Stimulated activated memory B cell treated with anti-CD40 and anti-IgM and Interleukin-4, amounts not matched to agents 10 μg/mL and 1 μg/mL and 100 μg/mL, for 72 hours (primary cell): ENCODE data around the gene PDE1C.
A peak's percentile ranks its signal among the peaks of the same experiment; 100 is the strongest.

ENCODE experiments used
- ATAC-seq: fragments of 150-1000 bp; cut with Tn5 transposase; 2 replicates; pipeline ENCODE4 v1.10.0; 2021
- H3K27ac Mint-ChIP-seq: one replicate; pipeline ENCODE4 v1.8.0; 2022; ENCODE audit warnings: mild to moderate bottlenecking, mixed read lengths
- H3K27me3 Mint-ChIP-seq: one replicate; pipeline ENCODE4 v1.8.0; 2022; ENCODE audit warnings: mixed read lengths
- H3K36me3 Mint-ChIP-seq: one replicate; pipeline ENCODE4 v1.8.0; 2022; ENCODE audit warnings: mixed read lengths
- H3K4me1 Mint-ChIP-seq: one replicate; pipeline ENCODE4 v1.8.0; 2022; ENCODE audit warnings: mixed read lengths
- H3K4me3 Mint-ChIP-seq: one replicate; pipeline ENCODE4 v1.8.0; 2022; ENCODE audit warnings: mild to moderate bottlenecking, moderate library complexity, mixed read lengths
- H3K9me3 Mint-ChIP-seq: one replicate; pipeline ENCODE4 v1.8.0; 2022; ENCODE audit warnings: mixed read lengths

The PDE1C gene

DNA sequence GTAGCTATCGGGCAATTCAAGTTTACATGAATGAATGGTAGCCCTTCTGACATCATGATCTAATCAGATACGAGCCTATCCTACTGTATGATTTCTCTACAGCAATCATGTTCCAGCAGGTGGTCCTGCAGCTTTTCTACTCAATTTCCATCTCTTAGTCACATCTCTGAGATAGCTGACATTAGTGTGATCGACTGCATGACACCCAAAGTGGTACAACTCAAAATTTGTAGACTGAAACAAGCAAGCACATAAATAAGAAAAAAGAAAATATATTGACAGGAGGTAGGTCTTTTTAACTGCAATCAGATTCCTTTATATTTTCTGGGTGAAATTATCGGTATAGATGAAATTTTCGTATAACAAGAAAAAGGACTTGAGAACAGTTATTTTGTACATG, 251.2 kb downstream of the PDE1C start:
- no peaks in the 10 kb centered on the region for H3K27me3 Mint-ChIP-seq
- H3K36me3 Mint-ChIP-seq = no peaks in the 10 kb centered on the region
- H3K4me3 Mint-ChIP-seq = no peak overlapping the region
- H3K27ac Mint-ChIP-seq = no peak overlapping the region
- H3K9me3 Mint-ChIP-seq = peaks cover 3% of the 10 kb centered on the region
- ATAC-seq = no peak
- no peaks in the 10 kb centered on the region for H3K4me1 Mint-ChIP-seq

DNA sequence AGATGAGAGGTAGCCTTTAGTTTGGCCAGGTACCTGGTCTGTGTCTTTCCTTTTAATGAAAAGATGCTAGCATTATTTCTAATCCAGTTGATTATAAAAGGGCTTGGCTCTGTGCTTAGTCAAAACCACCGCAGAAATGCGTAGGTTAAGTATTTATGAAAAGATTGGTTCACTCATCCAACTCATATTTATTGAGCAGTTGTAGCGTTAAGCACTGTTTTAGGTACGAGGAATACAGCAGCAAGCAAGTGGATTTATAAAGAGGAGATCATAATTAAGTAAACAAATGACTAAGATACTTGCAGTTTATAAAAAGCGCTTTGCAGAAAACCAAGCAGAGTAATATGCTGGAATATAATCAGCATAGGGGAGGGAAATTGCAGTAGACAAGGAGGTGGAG, 253.4 kb downstream of the PDE1C start:
- no peak for ATAC-seq
- no peak overlapping the region for H3K4me3 Mint-ChIP-seq
- no peaks in the 10 kb centered on the region for H3K9me3 Mint-ChIP-seq
- no peak overlapping the region for H3K27ac Mint-ChIP-seq
- H3K4me1 Mint-ChIP-seq = peaks cover under 1% of the 10 kb centered on the region
- no peaks in the 10 kb centered on the region for H3K36me3 Mint-ChIP-seq
- H3K27me3 Mint-ChIP-seq = no peaks in the 10 kb centered on the region

DNA sequence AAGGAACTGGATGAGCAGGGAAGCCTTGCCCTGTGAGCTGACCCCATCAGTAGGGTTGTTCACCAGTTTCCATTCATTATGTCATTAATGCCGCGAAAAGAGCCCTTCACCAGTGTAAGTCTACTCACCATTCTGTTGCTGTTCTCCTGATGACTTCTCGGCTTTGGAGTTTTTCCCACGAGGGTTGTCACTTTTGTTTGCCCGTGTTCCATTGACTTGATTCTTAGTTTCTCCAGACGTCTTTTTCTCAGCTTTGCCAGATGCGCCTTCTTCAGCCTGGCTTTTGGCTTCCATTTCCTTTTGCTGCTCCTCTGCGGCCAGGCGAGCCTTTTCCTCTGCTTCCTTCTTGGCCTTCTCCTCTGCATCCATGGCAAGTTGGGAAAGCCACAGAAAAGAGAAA, 254.4 kb downstream of the PDE1C start:
- H3K27me3 Mint-ChIP-seq = no peaks in the 10 kb centered on the region
- no peaks in the 10 kb centered on the region for H3K36me3 Mint-ChIP-seq
- ATAC-seq = no peak
- H3K9me3 Mint-ChIP-seq = no peaks in the 10 kb centered on the region
- H3K4me1 Mint-ChIP-seq = peaks cover 5% of the 10 kb centered on the region
- no peak overlapping the region for H3K4me3 Mint-ChIP-seq
- no peak overlapping the region for H3K27ac Mint-ChIP-seq

DNA sequence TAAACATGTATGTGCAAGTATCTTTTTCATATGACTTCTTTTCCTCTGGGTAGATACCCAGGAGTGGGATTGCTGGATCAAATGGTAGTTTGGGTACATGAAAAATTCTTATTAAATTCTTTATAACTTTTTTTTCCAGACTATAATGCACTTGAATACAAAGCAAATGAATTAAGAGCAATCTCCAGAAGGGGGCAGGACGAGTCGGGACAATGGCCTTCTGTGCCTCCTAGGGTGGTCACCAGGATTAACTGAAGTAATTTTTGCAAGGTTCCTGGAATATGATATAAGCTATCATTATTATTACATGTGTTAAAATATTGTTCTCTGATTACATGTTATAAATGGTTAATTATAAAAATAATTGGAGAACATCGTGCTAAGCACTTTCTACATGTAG, 256.0 kb downstream of the PDE1C start:
- Mint-ChIP-seq H3K27ac (no peak overlapping the region), H3K36me3 (no peaks in the 10 kb centered on the region), H3K9me3 (no peaks in the 10 kb centered on the region), H3K27me3 (no peaks in the 10 kb centered on the region), H3K4me1 (peaks cover 5% of the 10 kb centered on the region), H3K4me3 (no peak overlapping the region)
- no peak for ATAC-seq

DNA sequence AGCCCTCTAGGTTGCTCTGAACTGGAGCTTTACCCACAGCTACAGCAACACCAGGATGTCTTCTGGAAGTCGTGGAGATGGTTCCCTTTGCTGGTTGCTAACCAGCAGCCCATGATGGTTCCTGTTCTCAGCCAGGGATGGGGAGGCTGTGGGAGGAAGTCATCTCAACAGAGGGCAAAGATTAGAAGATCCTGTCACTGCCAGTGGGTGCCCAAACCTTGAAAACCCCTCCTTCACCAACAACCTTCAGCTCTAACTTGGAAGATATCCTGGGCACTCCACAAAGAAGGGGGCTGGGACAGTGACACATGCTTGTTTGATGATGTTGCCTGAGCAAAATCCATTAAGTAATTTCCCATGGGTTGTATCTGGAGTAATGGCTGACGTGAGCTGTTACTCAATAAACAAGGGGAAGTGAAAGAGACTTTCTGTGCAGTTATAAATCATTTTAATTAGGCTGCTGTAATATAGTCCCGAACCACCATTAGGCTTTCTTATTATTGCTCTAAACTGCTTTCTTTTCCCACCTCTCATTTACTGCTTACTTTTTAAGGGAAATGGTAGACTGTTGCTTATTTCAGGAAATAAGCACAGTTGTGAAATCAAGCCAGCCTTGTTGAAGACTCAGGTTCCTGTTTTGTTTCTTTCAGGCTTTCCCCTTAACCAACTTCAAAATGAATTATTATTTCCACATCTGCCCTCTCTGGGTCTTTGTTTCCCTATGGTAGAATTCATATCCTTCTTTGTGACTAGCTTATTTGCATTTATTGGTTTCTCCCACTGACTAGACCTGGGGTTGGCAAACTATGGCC, 258.4 kb downstream of the PDE1C start:
- Mint-ChIP-seq H3K4me1 (peaks cover 5% of the 10 kb centered on the region), H3K9me3 (no peaks in the 10 kb centered on the region), H3K27ac (no peak overlapping the region), H3K27me3 (no peaks in the 10 kb centered on the region), H3K36me3 (no peaks in the 10 kb centered on the region), H3K4me3 (no peak overlapping the region)
- ATAC-seq = no peak

DNA sequence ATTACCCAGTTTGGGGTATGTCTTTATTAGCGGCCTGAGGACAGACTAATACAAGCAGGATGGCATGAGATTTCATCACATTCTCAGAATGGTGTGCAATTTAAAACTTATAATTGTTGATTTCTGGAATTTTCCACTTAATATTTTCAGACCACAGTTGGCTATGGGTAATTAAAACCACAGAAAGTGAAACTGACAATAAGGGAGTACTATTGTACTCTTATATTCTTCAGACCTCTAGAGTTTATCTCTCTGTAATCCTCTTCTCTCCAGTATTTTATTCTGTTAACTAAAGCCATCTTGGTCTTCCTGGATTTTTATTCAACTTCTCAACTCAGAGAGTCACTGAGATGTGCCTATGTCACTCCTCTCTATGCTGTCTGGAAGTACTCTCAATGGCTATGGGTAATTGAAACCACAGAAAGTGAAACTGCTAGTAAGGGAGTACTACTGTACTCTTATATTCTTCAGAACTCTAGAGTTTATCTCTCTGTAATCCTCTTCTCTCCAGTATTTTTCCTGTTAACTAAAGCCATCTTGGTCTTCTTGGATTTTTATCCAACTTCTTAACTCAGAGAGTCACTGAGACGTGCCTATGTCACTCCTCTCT, 264.9 kb downstream of the PDE1C start:
- Mint-ChIP-seq H3K9me3 (peaks cover 9% of the 10 kb centered on the region), H3K4me3 (no peak overlapping the region), H3K27ac (no peak overlapping the region), H3K36me3 (no peaks in the 10 kb centered on the region), H3K27me3 (no peaks in the 10 kb centered on the region), H3K4me1 (no peaks in the 10 kb centered on the region)
- no peak for ATAC-seq

DNA sequence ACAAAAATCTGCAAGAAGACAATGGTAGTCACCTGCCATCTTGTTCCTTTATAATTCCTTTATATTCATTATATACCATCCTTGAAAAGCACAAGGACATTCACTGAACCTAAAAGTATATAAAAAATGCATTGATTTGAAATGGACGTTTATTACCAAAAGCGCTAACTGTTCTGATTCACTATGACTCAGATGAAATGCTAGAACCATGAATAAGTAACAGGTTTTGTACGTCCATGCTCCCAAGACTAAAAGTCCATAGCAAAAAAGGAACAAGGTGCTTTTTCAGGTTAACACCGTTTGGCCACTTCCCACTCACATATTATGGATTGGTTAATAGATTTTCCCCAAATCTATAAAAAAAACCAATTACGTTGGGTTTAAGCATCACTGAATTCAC, 273.8 kb downstream of the PDE1C start:
- Mint-ChIP-seq H3K4me3 (no peak overlapping the region), H3K27ac (no peak overlapping the region), H3K27me3 (no peaks in the 10 kb centered on the region), H3K36me3 (no peaks in the 10 kb centered on the region), H3K9me3 (no peaks in the 10 kb centered on the region), H3K4me1 (no peaks in the 10 kb centered on the region)
- no peak for ATAC-seq

DNA sequence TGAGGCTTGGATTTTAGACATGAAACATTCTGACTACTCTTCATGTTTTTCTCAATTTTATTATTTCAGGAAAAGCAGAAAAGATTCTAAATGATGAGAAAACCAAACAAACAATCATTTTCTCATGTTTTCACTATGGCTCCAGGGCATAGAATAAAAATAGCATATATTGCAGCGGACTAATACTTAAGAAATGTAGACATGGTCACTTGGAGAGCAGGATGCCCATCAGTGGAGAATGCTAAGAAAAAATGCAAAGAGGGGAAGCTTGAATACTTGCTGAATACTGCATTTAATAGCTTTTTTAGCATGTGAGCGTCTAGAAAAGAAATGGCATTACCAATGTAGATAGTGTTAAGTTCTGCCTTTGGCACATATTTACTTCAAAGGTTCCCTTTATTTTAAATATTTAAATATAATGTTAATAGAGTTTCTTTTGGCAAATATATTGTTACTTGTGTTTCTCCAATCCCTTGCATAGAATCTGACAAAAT, 275.3 kb downstream of the PDE1C start:
- H3K9me3 Mint-ChIP-seq = no peaks in the 10 kb centered on the region
- H3K4me3 Mint-ChIP-seq = no peak overlapping the region
- ATAC-seq = no peak
- no peak overlapping the region for H3K27ac Mint-ChIP-seq
- H3K36me3 Mint-ChIP-seq = no peaks in the 10 kb centered on the region
- H3K27me3 Mint-ChIP-seq = no peaks in the 10 kb centered on the region
- no peaks in the 10 kb centered on the region for H3K4me1 Mint-ChIP-seq

DNA sequence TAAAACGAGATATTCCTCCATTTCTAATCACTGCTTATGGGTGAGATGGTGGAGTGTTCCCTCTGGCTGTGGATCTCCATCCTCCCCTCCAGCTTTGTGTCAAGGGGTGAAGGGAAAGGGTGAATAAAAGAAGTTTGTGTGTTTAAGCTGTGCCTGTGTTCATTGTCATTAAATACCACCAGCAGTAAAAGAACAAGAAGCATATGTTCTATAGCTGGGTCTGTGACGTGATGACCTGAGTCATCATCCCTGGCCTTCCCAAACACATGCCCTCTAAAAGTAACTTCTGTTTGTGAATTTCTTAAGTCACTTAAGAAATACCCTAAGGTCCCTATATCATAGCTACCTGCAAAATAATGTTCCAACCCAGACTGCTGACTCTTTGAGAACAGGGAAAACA, 278.3 kb downstream of the PDE1C start:
- no peaks in the 10 kb centered on the region for H3K36me3 Mint-ChIP-seq
- no peak for ATAC-seq
- no peak overlapping the region for H3K4me3 Mint-ChIP-seq
- H3K27me3 Mint-ChIP-seq = peaks cover 10% of the 10 kb centered on the region
- no peaks in the 10 kb centered on the region for H3K4me1 Mint-ChIP-seq
- no peak overlapping the region for H3K27ac Mint-ChIP-seq
- H3K9me3 Mint-ChIP-seq = no peaks in the 10 kb centered on the region

DNA sequence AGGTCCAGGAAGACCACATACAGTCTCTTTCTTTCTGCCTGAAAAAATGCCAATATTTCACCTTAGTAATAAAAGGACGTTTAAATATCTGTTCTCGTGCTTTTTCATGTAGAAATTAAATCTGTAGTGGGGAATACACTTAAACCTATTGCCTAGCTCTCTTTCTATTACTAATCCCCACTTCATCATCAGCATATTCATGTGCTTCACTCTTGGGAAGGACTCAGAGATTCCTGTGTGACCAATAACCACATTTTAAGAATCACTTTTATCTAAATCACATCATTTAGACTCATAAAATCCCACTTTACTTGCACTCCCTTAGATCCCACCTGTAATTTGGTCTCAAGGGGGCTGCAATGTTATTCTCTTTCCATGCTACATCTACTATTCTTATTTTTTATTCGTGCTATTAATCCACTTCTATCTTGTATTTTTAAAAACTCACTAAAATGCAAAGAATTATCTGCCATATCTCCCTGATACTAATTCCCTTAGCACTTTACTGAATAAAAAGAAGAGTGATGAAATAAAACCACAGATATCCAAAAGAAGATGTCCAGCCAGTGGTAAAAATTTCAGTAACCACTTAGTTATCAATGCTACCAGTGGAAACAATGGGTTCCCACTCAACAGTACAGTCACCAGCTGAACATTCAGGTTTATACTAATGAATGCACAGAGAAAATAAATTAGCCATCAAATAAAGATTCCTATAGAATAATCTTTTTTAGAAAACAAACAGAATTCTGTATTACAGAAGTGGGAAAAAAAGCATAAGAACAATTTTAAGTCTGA, 281.1 kb downstream of the PDE1C start:
- H3K36me3 Mint-ChIP-seq = no peaks in the 10 kb centered on the region
- H3K27ac Mint-ChIP-seq = no peak overlapping the region
- H3K4me1 Mint-ChIP-seq = no peaks in the 10 kb centered on the region
- ATAC-seq = no peak
- no peak overlapping the region for H3K4me3 Mint-ChIP-seq
- H3K27me3 Mint-ChIP-seq = peaks cover 10% of the 10 kb centered on the region
- H3K9me3 Mint-ChIP-seq = no peaks in the 10 kb centered on the region

DNA sequence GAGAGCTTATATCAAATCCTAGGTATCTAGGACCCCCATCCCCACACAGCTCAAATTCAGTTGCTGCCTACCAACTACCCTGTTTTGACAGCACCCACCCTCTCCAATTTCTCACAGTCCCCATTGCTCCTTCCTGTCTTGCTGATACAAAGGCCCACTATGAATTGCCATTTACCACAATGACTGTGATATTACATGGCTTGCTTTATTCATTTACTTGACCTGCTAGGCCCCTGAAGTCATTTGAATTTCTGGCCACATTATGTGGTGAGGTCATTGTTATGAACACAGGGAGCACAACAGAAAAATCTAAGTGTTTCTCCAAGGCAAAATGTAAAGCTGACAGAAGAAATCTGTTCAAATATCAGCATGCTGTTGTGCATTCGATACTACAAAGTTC, 281.8 kb downstream of the PDE1C start:
- no peak overlapping the region for H3K27ac Mint-ChIP-seq
- no peaks in the 10 kb centered on the region for H3K9me3 Mint-ChIP-seq
- H3K4me1 Mint-ChIP-seq = no peaks in the 10 kb centered on the region
- H3K36me3 Mint-ChIP-seq = no peaks in the 10 kb centered on the region
- no peak for ATAC-seq
- no peak overlapping the region for H3K4me3 Mint-ChIP-seq
- peaks cover 10% of the 10 kb centered on the region for H3K27me3 Mint-ChIP-seq

DNA sequence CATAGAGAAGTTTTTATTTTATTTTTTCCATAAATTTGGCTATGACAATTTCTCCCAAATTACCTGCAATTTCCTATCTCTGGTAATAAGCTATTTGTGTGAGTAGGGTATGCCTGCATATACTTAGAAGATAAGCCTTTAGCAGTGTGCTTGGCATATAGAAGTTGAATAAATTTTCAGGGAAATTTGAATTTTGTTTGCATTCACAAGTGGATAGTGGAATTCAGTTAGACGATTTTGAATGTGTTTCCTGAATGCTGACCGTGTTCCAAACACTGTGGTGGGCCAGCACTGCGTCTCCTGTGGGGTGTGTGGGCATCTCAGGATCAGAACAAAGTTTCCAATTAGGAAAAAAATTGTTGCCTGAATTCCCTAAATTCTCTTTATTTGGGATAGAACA, 283.9 kb downstream of the PDE1C start:
- ATAC-seq = no peak
- Mint-ChIP-seq H3K27me3 (peaks cover 10% of the 10 kb centered on the region), H3K4me1 (no peaks in the 10 kb centered on the region), H3K4me3 (no peak overlapping the region), H3K27ac (no peak overlapping the region), H3K9me3 (no peaks in the 10 kb centered on the region), H3K36me3 (no peaks in the 10 kb centered on the region)

DNA sequence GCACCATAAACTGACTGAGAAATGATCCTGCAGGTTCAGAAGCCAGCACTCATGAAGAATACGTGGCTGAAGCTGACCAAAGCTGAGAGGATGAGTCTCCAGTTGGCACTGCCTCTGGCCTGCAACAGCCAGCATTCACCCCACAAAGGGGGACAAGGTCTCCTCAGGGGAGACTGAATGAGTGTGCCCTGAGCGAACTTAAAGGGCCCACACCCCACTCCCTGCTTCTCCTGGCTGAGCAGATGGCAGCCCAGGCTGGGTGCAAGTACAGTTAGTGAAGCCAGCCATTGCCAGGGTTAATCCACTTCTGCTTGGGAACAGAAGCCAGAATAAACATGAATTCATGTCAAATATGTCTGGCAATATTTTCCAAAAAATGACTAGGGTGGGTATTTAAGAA, 285.1 kb downstream of the PDE1C start:
- Mint-ChIP-seq H3K27me3 (peaks cover 10% of the 10 kb centered on the region), H3K27ac (no peak overlapping the region), H3K9me3 (no peaks in the 10 kb centered on the region), H3K4me3 (no peak overlapping the region), H3K4me1 (no peaks in the 10 kb centered on the region), H3K36me3 (no peaks in the 10 kb centered on the region)
- ATAC-seq = no peak

DNA sequence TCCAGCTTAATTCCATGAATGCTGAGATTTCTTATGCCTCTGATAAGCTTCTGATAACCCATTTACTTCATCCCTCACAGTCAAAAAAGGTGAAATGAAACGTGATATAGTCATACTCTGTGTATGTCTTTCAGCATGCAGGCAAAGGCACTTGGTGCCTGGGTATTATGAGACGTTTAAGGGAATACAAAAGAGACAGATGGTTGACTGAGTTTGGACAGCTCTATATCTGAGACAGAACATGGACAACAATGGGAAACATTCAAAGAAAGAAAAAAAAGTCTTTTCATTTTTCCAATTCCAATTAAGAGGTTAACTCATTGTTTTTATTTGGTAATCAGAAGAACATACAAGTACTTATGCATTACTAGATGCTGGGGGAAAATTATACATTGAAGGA, 287.0 kb downstream of the PDE1C start:
- H3K27me3 Mint-ChIP-seq = no peaks in the 10 kb centered on the region
- H3K27ac Mint-ChIP-seq = no peak overlapping the region
- no peaks in the 10 kb centered on the region for H3K9me3 Mint-ChIP-seq
- H3K36me3 Mint-ChIP-seq = no peaks in the 10 kb centered on the region
- H3K4me3 Mint-ChIP-seq = no peak overlapping the region
- H3K4me1 Mint-ChIP-seq = no peaks in the 10 kb centered on the region
- ATAC-seq = no peak

DNA sequence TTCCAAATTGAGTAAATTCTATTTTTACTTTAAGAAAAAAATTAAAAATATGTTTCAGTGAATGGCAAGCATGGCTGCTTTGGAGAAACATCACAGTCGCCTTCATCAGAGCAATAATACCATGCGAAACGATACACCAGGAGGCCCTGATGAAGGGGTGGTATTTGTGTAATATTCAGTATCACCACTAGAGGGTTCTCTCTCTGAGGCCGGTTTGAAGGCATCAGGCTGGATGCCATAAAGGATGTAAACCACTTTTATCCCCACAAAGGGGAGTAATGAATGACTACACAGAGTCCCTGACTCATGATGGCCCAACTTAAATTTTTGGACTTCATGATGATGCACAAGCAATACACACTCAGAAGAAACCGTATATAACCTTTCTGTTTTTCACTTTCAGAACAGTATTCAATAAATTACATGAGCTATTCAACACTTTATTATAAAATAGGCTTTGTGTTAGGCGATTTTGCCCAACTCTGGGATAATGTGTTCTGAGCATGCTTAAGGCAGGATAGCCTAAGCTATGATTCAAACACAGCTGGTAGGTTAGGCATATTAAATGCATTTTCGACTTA, 287.7 kb downstream of the PDE1C start:
- Mint-ChIP-seq H3K9me3 (no peaks in the 10 kb centered on the region), H3K27ac (no peak overlapping the region), H3K36me3 (no peaks in the 10 kb centered on the region), H3K27me3 (no peaks in the 10 kb centered on the region), H3K4me1 (no peaks in the 10 kb centered on the region), H3K4me3 (no peak overlapping the region)
- ATAC-seq = peak; percentile 29
